NCI-H1436 (cell line): ENCODE measurements around the gene GGN.
"Not testable (repeated sequence)": the region's sequence is repeated elsewhere in the genome, so short reads cannot be mapped to it uniquely, and the experiment has no call there.

Source experiments
- DNase-seq: peaks from one replicate; lab custom pipeline; 2025; lab: John Stamatoyannopoulos, UW

The GGN gene

DNA sequence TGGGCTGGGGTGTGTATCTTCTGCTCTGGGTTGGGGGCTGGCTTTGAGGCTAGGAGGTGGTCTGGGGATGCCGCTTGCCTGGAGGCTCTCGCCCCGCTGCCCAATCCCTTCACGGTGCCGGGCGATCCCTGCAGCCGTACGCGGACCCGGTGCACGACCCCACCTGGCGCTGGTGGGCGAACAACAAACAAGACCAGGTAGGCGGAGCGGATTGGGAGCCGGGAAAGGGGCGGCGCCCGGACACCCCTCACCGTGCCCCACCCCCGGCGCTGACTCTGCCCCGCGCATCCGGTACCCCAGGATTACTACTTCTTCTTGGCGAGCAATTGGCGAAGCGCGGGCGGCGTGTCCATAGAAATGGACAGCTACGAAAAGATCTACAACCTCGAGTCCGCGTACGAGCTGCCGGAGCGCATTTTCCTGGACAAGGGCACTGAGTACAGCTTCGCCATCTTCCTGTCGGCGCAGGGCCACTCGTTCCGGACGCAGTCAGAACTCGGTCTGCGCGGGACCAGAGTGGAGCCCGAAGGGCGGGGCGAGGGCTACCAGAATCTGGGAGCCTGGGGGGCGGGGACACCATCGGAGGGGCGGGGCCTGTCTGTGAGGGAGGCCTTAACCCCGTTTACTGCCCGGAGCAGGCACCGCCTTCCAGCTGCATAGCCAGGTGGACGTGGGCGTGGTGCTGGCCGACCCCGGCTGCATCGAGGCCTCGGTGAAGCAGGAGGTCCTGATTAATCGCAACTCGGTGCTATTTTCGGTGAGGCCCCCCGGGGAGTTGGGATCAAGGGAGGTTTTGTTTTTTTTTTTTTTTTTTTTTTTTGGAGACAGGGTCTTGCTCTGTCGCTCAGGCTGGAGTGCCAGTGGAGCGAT lies 25.5 kb downstream of the GGN start:
- peak; percentile 74 for DNase-seq

DNA sequence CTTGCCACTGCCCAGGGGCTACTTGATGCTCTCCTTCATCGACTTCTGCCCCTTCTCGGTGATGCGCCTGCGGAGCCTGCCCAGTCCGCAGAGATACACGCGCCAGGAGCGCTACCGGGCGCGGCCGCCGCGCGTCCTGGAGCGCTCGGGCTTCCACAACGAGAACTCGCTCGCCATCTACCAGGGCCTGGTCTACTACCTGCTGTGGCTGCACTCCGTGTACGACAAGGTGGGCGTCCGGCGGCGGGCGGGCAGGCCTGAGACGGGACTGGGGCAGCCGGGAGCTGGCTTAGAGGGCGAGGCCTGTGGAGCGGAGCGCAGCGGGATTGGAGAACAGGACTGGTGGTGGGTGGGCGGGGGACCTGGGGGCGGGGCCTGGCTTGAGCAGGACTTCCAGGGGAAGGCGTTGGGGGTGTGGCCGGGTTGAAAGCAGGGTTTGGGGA lies 26.2 kb downstream of the GGN start:
- DNase-seq, result peak; percentile 80

DNA sequence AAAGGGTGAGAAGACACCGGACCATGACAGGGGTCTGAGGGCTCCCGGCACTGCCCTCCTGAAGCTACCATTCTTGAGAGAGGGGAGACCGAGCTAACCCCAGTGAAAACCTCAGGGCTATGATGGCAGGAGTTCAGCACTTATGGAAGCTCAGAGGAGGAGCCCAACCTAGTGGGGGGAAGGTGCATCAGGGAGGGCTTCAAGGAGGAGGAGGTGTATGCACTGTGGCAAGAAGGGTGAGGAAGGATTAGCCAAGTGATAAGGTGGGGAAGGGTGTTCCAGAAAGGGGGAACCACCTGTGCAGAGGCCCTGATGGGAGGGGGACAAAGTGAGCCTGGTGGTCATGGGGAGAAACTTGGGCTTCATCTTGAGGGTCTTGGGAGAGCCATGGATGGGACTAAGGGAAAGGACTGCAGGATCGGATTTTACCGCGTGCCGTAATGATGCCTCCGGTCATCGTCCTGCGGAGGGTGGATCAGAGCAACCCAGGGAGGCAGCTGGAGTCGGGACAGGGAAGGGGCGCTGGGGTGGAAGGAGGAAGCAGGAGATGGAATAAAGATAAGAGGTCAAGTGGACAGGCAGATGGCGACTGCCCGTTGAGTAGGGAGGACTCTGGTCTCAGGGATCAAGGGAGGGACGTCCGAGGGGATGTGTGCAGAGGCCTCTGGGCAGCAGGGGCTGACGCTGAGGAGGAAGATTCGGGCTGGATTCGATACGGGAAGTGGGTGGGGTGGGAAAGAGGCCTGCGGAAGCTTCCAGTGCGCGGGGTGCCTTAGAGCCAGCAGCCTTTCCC lies 26.8 kb downstream of the GGN start:
- DNase-seq, result no peak

DNA sequence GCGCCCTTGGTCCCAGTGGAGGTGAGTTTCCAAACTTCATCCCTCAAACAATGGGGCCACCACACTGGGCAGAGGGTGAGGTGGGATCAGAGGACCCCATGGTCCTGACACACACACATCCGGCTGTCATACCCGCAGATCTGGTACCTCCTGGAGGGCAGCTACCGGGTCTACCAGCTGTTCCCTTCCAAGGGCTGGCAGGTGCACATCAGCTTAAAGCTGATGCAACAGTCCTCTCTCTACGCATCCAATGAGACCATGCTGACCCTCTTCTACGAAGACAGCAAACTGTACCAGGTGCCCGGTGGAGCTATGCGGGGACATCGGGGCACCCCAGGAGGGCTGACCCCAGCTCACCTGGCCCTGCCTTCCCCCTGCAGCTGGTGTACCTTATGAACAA lies 27.5 kb downstream of the GGN start:
- no peak for DNase-seq

DNA sequence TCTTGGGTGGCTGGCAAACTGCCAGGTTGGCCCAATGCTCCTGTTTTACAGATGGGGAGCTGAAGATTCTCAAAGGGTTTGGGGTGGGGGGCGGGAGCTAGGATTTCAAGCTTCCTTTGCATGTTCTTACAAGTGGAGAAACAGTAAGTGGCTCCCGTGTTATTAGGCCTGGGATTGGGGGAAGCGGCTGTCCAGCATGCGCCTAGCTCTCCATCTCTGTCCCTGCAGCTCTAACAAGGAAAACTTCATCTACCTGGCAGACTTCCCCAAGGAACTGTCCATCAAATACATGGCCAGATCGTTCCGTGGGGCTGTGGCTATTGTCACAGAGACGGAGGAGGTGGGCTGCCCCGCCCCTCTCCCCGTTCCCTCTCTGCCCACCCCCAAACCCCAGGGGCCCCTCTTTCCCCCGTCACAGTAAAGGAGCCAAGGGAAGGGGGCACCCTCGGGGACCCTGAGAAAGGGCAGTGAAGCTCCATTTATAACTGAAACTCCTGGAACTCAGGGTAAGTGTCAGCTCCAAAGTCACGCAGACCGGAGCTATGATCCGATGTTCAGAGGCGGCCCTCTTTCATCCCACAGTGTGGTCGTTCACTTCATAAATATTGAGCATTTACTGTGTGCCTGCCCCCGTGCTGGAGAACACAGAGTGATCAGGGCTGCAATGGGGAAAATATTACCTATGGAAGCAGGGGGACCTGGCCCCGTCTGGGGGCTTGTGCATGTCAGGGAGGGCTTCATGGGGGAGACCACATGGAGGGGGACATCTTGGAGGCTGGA lies 28.4 kb downstream of the GGN start:
- no peak for DNase-seq

DNA sequence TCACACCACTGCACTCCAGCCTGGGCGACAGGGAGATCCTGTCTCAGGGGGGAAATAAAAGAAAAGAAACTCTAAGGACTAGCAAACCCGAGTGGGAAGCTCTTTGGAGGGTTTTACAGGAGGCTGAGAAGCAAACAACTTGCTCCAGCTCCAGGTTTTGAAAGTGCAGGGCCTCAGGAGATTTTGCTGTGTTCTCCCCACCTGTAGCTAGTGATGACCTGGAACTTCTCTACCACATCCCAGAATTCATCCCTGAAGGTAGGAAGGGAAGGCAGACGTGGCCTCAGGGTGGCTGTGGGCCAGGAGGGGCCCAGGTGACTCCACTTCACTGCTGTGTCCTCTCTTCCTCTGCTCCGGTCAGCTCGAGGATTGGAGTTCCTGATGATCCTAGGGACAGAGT lies 29.8 kb downstream of the GGN start:
- DNase-seq, result no peak

DNA sequence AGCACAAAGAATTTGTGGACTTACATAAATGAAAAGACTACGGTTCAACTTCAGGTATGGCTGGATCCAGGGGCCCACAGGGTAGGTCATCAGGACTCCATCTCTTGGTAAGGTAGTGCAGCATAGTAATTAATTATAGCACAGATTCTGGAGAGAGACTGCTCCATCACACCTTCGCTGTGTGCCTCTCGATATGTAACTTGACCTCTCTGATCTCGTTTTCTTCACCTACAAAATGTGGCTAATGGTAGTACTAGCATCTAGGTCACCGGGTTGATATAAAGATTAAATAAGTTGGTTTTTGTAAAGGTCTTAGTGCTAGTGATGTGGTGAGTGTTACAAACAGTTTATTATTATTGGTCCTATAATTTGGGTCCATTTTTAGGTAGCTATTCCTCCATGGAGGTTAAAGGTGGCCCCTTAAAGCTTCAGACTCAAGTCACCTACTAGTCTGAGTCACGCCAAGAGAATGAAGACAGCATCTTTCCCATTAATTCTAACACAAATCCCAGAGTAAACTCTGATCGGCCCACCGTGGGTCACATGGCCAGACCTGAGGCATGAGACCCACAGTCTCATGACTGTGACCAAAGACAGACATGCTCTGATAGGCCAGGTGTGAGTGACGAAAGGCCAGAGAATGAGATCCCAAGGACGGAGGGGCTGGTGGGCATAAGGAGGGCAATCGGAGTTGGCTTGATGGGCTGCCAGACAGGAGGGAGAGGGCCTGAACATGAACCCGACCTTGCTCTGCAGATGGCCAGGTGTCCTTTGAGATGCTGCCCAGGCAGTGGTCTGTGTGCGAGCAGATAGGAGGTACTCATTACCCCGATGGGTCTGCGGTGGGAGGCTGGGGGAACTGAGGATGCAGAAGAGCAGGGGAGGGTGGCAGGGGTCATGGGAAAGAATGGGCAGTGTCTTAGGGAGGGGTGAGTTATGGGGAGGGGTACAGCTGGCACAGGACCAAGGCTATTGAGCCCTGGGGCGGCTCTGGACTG lies 31.8 kb downstream of the GGN start:
- DNase-seq, result no peak

DNA sequence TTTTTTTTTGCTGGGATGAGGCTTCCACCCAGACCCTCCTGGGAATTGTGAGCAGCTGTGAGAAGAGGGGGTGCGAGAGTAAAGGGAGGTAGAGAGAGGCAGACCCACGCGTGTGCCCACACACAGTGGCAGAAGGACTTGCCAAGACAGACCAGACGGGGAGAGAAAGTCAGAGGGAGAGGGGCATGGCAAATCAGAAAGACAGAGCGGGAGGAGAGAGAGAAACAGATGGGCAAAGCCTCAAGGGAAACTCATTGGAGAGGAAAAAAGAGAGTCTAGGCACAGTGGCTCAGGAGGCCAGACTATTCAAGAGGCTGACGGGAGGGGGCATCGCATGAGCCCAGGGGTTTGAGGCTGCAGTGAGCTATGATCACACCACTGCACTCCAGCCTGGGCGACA lies 35.2 kb downstream of the GGN start:
- no peak for DNase-seq

DNA sequence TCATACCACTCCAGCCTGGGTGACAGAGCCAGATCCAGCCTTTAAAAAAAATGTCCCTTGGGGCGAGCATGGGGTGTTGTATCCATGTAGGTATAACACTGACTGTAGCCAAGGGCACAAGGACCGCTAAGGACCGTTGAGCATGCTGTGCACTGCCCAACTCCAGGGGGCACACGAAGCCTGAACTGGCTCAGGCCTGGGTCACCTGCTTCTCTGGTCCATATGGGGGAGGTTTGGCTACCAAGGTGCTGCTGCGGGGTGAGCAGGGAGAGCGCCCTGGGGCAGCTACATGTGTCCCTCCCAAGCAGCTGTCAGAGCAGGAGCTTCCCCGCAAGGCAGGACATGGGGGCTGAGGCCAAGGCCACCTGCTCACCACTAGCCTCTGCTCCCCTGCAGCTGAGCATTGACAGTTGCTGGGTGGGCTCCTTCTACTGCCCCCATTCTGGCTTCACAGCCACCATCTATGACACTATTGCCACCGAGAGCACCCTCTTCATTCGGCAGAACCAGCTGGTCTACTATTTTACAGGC lies 35.9 kb downstream of the GGN start:
- DNase-seq, result no peak

DNA sequence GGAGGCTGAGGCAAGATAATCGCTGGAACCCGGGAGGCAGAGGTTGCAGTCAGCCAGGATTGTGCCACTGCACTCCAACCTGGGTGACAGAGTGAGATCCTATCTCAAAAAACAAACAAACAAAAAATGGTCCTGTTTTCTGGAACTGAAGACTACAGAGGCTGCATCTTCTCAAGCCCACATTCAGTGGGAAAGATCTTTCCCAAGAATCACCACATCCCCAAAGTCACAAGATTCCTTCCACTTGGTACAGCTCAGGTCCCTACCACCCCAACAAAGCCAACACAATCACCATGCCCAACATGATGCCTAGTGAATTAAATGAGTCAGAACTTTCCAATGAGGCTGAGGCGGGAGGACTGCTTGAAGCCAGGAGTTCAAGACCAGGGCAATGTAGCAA lies 37.0 kb downstream of the GGN start:
- no peak for DNase-seq

DNA sequence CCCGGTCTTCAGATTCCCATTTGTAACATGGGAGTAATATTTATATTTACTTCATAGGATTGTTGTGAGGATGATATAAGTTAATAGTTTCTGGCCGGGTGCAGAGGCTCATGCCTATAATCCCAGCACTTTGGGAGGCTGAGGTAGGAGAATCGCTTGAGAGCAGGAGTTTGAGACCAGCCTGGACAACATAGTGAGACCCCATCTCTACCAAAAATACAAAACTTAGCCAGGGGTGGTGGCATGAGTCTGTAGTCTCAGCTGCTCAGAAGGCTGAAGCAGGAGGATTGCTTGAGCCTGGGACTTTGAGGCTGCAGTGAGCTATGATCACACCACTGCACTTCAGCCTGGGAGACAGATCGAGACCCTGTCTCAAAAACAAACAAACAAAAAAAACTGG lies 41.0 kb downstream of the GGN start:
- DNase-seq, result no peak

DNA sequence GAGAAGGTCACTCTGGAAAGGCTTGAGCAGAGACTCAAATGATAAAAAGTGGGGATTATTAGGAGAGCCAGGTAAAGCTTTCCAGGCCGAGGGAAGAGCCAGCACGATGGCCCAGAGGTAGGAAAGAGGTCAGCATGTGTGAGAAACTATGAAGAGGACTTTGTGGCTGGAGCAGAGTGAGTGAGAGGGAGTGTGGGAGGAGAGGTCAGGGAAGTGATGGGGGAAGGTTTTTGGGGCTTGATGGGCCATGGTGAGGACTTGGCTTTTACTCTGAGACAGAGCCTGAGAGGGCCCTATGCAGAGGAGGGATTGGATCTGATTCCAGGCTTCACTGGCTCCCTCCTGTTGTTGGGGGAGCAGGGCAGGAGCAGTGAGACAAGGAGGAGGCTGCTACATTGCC lies 46.9 kb downstream of the GGN start:
- no peak for DNase-seq

DNA sequence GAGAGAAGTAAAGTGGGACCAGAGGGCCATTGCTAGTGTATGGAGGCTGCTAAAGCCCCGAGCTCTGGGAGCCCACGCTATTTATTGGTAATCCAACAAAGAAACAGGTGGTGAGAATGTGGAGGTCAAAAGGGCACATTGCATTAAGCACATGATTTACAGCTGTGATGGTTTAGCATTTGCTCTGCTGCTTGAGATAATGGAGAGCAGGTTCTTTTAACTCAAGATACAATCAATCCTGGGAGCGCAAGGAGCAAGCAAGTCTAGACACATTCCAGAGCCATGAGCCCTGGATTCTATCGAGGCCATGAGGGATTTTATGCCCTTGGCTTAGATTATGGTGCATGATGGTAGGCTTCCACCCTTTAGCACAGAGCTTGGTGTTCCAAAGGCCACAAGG lies 48.8 kb downstream of the GGN start:
- DNase-seq, result not testable (repeated sequence)

DNA sequence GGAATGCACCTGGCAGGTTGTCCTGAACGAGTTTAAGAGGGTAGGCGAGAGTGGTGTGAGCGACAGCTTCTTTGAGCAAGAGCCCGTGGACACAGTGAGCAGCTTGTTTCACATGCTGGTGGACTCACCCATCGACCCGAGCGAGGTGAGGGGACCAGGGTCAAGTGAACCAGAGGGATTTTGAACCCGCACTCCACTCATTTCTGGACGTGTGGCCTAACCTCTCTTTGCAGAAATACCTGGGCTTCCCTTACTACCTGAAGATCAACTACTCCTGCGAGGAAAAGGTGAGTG lies 50.5 kb downstream of the GGN start:
- DNase-seq, result no peak

DNA sequence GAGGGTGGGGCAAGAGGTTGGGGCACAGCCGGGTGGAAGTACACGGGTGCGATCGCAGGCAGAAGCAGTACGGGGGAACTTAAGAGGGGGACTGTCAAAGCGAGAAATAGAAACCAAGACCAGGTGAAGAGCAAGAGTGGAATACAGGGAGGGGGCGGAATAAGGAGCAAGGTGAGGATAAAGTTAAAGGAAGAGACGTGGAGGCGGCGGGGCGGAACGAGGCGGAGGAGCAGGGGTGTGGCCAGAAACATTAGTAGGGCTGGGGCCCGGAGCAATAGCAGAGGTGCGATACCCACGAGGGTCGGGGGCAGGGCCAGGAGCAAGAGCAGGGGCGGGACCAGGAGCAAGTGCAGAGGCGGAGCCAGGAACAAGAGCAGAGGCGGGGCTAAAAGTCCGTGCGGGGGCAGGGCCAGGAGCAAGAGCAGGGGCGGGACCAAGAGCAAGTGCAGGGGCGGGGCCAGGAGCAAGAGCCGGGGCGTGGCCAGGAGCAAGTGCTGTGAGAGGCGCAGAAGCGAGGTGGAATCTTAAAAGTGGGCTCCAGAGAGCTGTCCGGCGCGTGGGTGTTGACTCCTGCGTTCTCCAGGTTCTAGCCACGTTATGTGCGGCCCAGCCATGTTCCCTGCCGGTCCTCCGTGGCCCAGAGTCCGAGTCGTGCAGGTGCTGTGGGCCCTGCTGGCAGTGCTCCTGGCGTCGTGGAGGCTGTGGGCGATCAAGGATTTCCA lies 51.0 kb downstream of the GGN start:
- peak; percentile 96 for DNase-seq

DNA sequence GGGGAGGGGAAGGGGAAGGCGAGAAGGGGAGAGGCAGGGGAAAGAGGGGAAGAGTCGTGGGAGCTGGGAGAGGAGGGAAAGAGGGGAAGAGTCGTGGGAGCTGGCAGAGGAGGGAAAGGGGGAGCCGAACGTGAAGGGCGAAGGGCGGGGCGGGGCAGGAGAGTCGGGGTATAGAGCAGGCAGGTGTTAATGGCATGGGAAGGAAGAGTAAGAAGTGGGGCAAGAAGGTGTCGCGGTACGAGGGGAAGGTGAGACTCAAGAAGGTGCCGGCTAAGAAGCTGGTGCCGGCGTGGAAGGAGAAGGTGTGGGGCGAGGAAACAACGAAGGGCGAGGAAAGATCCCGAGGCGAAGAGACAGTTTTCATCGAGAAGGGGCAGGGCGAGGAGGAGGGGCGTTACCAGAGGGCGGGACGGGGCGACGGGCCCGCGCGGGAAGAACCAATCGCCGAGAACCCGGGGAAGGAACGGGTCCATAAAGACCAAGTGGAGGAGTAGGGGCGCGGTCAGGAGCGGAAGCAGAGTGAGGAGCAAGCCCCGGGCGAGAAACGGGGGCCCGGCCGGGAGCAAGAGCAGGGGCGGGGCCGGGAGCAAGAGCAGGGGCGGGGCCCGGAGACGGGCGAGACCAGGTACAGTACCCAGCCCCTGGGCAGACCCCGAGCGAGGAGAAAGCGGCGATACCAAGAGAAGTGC lies 51.7 kb downstream of the GGN start:
- DNase-seq, result peak; percentile 96
